Activated CD8-positive, alpha-beta memory T cell treated with anti-CD3 and anti-CD28 coated beads, Interleukin-2, amount 50 U/mL, for 1 hour (primary cell): ENCODE measurements around the gene CCDC33.

ENCODE experiments used
- DNase-seq: peaks from one replicate; pipeline ENCODE4 v3.0.0-alpha.2; 2020; ENCODE audit errors: extremely low read depth

The CCDC33 gene

DNA sequence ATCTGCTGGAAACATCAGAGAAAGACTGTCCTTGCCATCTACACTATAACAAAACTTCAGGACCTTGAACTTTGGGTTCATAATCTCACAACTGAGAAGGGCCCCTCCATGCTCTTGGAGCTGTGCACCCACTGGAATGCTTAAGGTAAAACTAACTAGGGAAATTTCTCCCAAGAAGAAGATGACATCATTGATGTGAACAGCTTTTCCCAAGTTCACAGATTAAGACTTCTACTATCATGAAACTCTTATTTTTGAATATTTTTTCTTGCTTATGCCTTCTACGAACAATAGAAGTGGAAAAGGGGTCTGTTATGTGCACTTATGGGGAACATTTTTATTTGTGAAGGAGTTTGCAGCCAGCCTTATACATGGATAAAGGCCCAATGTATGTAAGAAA lies 126.4 kb downstream of the CCDC33 start:
- no peak for DNase-seq

DNA sequence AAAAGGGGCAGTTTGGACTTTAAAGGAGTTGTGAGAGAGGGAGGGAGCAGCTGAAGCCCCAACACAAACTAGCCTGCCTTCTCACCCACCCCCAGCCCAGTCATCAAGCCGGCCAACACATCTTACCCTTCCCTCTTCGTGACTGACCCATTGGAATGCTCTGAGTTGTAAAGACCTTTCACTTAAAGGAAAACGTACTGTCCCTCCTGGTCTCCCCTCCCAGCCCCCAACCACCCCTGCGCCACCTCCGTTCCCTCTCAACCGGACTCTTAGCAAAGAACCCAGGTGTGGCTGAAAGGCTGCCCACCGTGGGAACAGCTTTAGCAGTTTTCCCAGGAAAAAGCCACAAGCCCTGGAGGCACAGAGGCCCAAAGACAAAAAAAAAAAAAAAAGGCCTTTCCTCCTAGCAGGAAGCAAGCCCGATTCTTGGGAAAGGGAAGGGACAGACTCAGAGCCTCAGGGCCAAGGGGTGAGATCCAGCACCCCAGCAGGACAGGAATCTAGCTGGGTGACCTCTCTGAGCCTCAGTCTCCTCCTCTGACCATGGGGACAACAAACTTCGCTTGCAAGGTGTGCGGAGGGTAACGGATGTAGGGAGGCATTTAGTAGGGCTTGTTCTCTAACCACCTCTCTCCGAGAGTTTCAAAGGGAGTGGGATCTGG lies 128.9 kb downstream of the CCDC33 start:
- DNase-seq, result no peak

DNA sequence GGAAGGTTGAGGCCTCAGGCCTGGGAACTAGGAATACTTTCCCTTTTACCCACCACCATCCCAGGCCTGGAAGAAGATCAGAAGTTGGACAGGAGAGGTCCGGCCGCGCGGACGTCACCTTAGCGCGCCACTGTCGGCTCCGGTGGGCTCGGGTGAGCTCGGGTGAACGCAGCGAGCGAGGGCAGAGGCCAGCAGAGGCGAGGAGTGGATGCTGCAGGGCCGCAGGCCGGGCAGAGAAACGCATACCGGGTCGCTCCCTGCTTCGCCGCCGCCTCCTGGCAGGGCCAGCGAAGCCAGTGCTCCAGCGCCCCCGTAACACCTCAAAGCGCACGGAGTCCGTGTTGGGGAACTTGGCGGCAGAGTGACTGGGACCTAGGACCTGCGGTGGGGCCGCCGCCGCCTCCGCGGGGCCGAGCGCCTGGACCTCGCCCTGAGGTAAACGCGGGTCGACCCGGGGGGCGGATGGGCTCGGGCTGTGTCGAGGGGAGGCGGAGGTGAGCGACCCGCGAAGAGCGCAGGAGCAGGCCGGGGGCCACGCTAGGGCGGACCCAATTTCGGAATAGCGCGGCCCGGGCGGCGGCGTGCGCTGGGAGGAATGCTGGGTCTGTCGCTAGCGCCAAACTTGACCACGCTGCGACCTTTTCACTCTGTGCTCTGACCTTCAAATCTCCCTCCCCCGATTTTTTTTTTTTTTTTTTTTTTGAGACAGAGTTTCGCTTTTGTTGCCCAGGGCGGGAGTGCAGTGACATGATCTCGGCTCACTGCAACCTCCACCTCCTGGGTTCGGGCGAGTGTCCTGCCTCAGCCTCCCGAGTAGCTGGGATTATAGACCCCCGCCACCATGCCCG lies 129.7 kb downstream of the CCDC33 start:
- no peak for DNase-seq

DNA sequence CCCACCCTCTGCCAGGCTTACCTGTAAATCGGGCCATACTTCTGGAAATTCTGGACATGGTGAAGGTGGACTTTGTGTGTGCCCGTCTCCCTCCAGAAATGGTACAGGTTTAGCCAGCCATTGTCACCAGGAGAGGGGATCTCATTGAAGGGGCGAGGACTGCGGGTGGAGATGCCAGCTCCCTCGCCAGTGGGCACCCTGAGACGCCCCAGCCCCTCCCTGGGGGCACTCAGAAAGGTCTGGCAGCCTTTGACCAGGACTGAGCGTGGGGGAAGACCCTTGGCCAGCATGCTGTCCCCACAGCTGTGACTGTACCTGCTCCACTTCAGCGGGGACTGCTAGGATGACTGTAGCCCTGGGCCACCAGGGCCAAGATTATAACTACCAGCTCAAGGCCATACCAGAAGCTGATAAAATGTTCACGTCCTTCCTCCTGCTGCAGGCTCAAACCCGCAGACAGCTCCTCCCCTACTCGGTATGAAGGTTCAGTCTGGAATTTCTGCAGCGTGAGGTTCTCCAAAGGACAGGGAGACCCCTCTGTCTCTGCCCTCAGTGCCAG lies 131.2 kb downstream of the CCDC33 start, which contains the start of gene CYP11A1:
CYP11A1 (minus strand) TSS at position 351 of the 559 bp plus-strand sequence; CDS start at position 290, 61 bp downstream.
- DNase-seq, result no peak

DNA sequence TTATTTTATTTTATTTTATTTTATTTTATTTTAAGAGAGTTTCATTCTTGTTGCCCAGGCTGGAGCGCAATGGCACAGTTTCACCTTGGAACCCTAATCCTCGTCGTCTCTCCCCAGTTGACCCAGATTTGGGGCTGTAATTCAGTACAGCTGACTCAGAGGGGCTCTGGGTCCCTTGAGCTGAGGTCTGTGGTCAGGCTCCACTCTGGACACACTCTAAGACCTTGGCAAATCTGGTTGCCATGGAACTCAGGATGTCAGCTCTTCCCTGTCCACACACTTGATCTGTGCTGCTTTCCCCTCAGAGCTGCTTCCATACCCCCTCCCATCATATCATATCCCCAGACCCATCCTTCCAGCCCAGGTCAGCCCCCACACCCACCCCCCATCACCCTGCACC lies 132.0 kb downstream of the CCDC33 start:
- DNase-seq, result no peak

DNA sequence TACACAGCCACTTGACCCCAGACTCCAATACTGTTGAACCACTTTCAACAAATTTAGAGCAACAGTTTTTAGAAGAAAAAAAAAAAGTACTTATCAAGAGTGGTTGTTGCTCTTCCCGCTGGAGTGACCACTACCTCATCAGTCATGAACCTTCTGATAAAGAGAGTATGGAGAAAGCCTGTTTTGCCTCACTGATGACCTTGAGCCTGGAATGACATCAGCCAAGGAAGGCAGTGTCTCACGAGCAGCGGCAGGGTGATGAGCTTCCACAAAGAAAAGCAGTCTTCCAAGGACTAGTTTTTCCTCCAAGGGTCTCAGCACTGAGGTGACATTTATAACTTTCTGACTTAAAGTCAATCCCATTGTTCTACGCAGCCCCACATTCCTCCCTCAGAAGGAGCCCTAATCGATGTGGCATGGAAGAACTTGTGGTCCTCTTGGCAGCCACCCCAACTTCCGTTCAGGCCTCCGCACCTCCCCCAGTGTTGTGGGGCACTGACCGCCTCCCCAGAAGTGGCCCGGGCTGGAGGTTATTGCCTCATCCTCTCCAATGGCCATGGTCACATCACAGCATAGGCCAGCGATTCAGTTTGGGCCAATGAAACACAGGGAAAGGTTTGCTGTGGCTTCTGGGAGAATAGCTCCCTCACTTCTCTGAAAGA lies 133.1 kb downstream of the CCDC33 start:
- no peak for DNase-seq

DNA sequence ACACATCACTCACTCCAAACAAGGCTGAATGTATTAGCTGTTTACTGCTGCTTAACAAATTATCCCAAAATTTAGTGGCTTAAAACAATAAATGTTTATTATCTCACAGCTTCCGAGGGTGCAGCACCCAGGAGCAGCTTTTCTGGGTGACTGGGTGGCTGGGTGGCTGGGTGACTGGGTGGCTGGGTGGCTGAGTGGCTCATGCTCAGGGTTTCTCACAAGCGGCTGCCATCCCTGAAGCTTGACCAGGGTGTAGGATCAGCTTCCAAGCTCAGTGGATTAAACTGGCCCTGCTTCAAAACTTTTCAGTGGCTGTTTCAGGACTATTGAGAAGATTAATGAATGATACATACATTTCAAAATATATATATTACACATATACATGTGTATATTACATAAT lies 133.6 kb downstream of the CCDC33 start:
- no peak for DNase-seq

DNA sequence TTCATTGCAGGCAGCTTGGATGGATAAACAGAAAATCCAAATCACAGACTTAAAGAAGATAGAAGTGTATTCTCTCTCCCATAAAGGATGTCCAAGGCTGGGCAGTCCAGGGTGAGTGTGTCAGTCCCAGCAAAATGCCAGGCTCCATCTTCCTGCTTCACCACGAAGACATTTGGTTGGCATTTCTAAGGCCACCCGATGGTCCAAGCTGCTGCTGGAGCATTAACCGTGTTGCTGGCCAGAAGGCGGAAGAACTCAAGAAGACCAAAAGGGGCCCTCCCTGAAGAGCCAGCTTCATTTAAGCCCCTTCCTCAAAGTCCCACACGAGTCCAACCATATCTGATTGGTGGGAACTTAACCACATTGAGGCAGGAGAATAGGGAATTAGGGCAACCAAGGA lies 134.3 kb downstream of the CCDC33 start:
- DNase-seq, result no peak

DNA sequence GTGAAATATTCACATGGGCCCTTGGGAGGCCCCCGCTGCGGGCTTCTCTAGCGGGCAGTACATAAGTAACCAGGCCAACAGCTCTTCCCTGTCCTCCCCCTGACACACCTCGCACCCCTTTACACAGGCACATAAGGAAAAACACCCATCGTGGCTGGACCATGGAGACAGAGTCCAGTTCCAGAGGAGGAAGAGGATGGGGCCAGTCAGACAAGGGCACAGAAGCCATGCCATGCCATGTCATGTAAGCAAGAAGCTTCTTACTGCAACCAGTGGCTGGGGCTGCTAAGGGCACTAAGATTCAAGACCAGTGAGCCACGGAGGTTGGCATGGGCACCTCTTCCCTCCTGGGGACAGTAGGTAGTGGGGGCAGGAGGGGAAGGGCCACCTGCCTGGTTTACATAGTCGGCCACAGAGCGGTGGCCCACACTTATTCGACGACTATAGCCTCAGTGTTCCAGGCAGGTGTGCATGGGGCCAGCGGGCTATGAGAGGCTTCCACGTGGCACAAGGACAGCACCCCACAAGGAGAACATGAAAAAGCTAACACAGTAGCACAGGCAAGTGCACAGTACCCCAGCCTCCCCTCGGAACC lies 137.0 kb downstream of the CCDC33 start:
- no peak for DNase-seq

DNA sequence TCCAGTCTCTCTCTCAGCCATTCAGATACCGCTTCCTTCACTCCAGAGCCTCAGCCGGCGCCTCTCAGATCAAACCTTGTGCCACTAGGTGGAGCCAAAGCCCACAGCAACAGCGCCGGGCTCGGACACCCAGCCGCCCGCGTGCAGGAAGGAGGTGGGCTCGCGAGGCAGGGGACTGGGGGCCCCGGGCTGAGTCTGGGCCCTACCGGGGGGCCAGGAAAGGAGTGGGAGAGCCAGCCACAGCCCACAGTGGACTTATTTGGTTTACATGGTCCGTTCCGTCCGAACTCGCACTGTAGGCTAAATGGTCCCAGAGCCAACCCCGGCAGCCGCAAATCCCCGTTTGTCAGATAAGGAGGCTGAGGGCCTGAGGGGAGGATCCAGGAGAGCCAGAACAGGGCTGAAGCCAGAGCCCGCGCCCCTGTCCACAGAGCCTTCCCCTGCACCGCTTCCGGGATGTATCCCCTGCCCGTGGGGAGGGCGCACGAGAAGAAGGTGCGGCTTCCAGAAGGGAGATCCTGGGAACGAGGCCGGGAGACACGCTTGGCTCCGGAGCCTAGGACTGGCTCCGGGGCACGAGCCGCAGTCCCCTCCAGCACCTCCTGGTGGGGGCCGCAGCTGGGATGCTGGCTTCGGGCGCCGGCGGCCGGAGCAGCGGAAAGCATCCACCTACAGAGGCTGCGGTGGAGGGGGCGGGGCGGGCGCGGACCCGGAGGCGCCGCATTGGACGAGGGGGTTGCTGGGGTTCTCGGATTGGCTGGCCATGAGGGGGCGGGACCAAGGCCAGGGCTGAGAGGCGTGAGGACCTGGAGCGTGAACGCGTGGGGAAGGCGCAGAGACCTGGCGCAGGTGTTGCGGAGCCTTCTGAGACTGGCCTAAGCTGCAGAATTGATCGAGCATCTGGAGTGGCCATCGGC lies 137.9 kb downstream of the CCDC33 start:
- peak; percentile 80 for DNase-seq

DNA sequence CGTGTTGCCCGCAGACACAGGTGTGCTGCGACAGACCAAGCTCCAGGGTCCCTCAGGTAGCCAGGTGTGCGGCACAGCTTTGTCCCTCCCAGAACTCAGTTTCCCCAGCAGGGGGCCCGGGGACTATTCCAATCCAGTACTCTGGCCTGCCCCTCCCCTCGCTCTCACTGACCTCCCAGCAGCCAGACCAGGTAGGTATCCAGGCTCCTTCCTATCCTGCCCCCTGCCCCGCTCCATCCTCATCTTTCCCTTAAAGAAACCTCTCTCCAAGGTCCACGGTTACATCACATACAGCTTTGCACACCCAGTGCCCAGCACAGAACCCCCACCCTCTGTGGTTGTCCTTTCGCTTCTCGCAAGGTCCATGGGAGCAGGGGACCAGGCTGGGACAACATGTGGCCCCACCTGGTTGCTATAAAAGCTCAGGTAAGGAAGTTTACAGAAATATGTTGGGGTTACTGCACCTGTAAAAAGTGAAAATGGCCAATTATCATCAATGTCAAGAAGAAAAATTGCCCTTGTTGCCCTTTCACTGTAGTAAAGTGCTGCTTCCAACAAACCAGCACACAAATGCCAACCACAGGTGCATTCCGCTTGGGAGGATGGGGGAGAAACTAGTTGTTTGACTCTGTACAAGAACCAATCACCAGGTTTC lies 138.6 kb downstream of the CCDC33 start:
- DNase-seq, result no peak

DNA sequence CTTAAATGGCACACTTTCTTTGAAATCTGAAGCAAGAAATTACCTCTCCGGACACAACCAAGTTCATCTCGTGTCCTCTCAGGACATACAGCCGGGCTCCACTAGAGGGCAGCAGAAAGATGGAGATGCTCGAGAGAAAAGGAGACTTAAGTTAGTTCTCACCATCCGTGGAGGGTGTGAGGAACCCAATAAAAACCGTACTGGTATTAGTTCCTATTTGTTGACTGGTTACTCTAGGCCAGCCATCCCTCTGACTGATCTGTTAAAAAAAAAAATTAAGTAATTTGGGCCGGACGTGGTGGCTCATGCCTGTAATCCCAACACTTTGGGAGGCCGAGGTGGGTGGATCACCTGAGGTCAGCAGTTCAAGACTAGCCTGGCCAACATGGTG lies 139.2 kb downstream of the CCDC33 start:
- DNase-seq, result peak; percentile 58

DNA sequence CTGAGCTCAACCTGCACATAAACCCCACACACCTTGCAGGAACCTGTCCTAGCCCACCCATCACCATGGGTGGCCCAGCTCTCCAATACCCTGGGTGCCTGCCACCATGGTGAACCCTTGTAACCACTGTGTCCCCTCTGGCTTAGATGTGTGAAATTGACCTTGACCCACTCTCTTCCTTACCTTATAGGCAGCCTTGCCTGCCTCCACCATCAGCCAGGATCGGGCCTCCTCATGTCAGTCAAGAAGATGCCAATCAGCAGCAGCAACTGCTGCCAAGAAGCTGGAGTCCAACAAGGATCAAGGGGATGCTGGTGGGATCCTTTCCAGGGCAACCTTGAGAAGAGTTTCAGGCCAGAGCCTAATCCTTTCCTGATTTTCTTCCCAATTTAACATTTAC lies 140.1 kb downstream of the CCDC33 start:
- DNase-seq, result no peak

DNA sequence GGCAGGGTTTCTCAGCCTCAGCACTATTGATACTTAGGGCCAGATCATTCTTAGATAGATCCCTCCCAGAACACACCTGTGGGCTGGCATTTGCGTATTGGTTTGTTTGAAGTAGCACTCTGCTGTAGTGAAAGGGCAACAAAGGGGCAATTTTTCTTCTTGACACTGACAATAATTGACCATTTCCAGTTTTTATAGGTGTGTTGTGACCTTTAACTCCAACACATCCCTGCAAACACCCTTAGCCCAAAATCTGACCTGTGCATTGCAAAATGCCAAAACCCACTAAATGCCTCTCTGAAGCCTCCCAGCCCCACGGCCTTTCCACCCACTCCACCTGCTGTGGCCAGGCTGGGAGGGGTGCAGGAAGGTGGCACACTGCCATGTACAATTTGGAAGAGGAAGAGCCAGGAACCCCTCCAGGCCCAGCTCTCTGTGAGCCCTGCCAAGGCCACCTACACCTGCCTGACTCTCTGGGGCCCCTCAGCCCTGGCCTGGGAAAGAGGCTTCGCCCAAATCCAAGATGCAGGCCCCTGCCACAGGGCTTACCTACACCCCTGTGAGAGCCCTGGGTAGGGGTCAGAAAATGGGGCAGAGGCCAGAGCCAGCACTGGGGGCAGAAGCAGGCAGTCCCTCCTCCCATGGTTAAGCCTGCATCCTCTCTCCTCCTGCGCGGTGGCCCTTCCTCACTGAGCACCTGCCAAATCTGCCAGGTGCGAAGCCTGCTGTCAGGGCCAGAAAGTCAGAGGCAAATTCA lies 140.9 kb downstream of the CCDC33 start:
- no peak for DNase-seq

DNA sequence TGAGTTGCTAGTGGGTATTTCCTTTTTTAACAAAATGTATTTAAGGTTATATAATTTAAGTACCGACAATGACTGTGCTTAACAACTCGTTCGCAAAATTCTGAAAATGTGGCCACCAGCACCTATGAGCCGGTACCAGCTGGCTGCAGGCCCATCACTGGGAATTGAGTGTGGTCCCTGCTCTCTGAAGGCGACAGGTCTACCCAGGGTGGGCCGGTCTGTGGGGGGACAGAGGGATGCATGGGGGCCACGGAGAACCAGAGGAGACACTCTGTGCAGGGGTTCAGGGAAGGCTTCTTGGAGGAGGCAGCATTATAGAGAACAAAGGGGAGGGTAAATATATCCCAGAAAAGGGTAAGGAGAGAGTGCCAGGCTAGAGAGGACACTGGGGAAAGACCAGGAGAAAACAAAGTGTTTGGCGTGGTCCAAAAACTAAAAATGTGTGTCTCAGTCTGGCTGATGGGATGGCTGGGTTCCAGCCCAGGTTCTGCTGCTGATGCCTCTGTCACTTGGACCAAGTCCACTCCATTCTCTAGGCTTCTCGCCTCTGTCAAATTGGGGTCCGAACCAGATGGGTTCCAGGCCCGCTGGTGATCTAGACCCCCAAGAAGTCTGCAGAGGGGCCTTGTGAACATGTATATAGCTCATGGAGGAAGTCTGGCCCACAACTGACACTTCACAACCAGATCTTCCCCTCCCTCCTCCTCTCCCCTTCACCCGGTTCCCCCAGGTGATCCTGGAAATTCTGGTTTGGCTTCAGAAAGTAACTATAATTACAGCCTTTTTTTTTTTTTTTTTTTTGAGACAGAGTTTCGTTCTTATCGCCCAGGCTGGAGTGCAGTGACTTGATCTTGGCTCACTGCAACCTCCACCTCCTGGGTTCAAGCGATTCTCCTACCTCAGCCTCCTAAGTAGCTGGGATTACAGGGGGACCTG lies 142.0 kb downstream of the CCDC33 start:
- DNase-seq, result no peak

DNA sequence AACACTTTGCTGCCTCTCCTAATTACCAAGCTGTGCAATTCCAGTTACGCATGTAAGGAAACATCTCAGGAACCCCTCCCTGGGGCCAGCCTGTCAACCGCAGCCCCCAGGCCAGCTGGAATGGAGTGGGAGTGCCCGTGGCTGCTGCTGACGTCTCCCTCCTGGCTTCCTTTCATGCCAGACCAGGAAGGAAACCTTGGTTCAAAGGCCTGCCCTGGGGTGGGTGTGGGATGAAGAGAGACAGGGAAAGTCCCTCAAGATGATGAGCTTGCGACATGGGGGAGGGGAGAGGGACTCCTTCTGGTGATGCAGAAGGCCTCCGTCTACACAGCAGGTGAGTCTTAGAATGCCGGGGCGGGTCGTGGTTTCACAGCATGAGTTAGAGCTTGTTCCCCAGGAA lies 142.7 kb downstream of the CCDC33 start:
- no peak for DNase-seq

DNA sequence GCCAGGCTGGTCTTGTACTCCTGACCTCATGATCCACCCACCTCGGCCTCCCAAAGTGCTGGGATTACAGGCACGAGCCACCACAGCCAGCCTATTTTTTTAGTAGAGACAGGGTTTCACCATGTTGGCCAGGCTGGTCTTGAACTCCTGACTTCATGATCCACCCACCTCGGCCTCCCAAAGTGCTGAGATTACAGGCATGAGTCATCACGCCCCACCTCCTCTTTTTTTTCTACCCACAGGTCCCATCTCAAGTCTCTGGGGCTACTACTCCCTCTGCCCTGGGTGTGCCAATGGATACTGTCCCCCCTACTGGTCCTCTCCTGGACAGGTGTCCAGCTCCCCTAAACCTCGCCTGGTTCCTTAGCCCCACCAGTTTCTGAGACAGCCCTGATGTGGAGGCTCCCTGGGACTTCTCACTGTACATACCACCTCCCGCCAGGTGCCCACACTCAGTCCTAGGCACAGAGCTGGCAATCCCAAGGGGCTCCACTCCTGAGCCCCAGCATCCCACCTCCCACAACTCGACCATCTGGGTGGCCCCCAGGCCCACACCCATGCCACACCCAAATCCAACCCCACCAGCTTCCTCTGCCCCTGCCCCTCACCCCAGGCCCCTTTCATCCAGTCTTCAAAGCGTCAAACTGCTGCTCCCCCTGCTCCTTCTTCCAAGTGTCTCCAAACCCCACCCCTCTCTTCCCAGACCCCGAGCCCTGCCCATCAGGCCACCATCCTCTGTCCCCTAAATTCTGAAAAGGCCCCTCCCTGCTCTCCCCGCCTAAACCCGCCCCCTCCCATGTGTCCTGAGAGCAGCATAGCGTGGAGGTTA lies 144.4 kb downstream of the CCDC33 start:
- DNase-seq, result no peak

DNA sequence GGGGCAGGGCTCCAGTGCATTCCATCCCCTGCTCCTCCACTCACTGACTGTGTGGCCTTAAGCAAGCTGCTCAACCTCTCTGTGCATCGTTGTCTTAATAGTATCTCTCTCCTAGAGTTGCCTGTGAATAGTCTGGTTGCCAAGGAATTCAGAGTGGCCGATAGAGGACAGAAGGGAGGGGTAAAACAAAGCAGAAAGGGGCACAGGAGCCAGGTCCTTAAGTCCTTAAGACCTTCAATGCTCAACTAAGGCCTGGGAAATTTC lies 145.0 kb downstream of the CCDC33 start:
- DNase-seq, result no peak
